Measurements from ENCODE around the gene MUC15. TPM values are rescaled to one million over a fixed set of nuclear protein-coding genes. Genes with fewer than 3 reads are reported as not detected.
A peak's percentile ranks its signal among the peaks of the same experiment; 100 is the strongest.

The MUC15 gene
- total RNA-seq, 1 experiment from 2014 or later = 0.70 TPM

DNA sequence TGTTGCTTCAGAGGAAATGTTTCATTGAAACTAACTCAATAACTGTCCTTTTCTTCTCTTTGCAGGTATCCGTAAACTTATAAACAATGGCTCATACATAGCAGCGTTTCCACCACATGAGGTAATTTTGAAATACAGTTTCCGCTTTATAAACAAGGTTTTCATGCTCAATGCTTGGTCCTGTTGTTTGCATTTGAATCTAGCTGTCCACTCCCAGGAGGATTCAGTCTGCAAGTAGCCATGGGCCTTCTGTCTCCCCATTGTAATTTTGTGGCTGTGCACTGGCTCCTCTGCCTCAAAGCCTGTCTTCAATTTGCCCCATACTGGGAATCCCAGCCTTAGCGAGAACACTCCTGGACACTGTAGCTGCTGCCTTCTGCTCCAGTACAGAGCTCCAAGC is 34.7 kb downstream of the MUC15 start:
- Histone ChIP-seq H3K4me1 (replicated peaks; ENCODE audit: insufficient read depth) (no peaks in the 10 kb centered on the region), H3K9me2 (ENCODE audit: insufficient read depth) (no peaks in the 10 kb centered on the region; the same call in 1 of the 2 replicates), H3K4me2 (no peak overlapping the region), H3K4me3 (no peak overlapping the region), H3K27me3 (ENCODE audit: insufficient read depth, low read depth) (no peaks in the 10 kb centered on the region), H4K20me1 (ENCODE audit: insufficient read depth) (no peaks in the 10 kb centered on the region), H3K79me2 (ENCODE audit: low read depth) (no peaks in the 10 kb centered on the region), H3F3A (ENCODE audit: insufficient read depth, low read depth) (no peaks in the 10 kb centered on the region), H2AFZ (no peak overlapping the region), H3K9me3 (ENCODE audit: insufficient read depth, low read depth) (no peaks in the 10 kb centered on the region), H3K27ac (no peak overlapping the region), H3K36me3 (ENCODE audit: low read depth) (no peaks in the 10 kb centered on the region)
- TF ChIP-seq EZH2 (IDR thresholded peaks at IDR 0.05; ENCODE audit: low read depth) = no peak
- TF ChIP-seq, protein P1, sequence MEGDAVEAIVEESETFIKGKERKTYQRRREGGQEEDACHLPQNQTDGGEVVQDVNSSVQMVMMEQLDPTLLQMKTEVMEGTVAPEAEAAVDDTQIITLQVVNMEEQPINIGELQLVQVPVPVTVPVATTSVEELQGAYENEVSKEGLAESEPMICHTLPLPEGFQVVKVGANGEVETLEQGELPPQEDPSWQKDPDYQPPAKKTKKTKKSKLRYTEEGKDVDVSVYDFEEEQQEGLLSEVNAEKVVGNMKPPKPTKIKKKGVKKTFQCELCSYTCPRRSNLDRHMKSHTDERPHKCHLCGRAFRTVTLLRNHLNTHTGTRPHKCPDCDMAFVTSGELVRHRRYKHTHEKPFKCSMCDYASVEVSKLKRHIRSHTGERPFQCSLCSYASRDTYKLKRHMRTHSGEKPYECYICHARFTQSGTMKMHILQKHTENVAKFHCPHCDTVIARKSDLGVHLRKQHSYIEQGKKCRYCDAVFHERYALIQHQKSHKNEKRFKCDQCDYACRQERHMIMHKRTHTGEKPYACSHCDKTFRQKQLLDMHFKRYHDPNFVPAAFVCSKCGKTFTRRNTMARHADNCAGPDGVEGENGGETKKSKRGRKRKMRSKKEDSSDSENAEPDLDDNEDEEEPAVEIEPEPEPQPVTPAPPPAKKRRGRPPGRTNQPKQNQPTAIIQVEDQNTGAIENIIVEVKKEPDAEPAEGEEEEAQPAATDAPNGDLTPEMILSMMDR (conservative IDR thresholded peaks at IDR 0.05) = no peak
- no TSS peak for BruUV-seq (replicated peaks)
- intact Hi-C loops (cut with micrococcal nuclease; ENCODE audit: unreplicated experiment) = no loop called here
- ChIA-PET CTCF (no interaction called here), POLR2A (ENCODE audit: unreplicated experiment) (no interaction called here)
- no peak for DNase-seq

DNA sequence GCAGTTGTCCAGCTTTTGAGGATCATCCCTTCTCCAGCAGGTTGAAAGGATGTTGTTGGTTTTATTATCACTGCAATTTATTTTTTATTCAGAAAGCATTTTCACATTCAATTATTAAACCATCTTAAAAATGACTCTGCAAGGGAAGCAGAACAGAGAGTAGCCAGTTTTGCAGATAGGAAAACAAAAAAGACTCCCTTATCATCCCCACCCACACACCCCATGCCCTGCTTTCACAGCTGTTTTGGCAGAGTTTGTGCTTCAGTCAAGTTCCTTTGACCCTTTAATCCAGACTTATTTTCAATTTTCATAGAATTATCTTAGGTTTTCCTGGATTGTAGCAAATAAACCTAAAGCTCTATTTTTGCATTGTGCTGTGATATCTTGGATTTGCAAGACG is 44.4 kb downstream of the MUC15 start:
- intact Hi-C loops (cut with micrococcal nuclease; ENCODE audit: unreplicated experiment) = no loop called here
- H2AFZ ChIP-seq = no peak overlapping the region
- ChIA-PET POLR2A (ENCODE audit: unreplicated experiment) (no interaction called here), CTCF (no interaction called here)
- no peaks in the 10 kb centered on the region for H3K36me3 ChIP-seq (ENCODE audit: low read depth)
- H3K9me2 ChIP-seq (ENCODE audit: insufficient read depth) = no peaks in the 10 kb centered on the region
- no peak overlapping the region for H3K4me2 ChIP-seq
- TF ChIP-seq, protein P1 (conservative IDR thresholded peaks at IDR 0.05) = no peak
- TF ChIP-seq EZH2 (IDR thresholded peaks at IDR 0.05; ENCODE audit: low read depth) = no peak
- DNase-seq = no peak
- no peaks in the 10 kb centered on the region for H4K20me1 ChIP-seq (ENCODE audit: insufficient read depth)
- no peaks in the 10 kb centered on the region for H3K4me1 ChIP-seq (replicated peaks; ENCODE audit: insufficient read depth)
- no peak overlapping the region for H3K27ac ChIP-seq
- H3K27me3 ChIP-seq (ENCODE audit: insufficient read depth, low read depth) = no peaks in the 10 kb centered on the region
- H3K4me3 ChIP-seq = no peak overlapping the region
- BruUV-seq (replicated peaks) = no TSS peak
- H3F3A ChIP-seq (ENCODE audit: insufficient read depth, low read depth) = no peaks in the 10 kb centered on the region
- no peaks in the 10 kb centered on the region for H3K9me3 ChIP-seq (ENCODE audit: insufficient read depth, low read depth)
- no peaks in the 10 kb centered on the region for H3K79me2 ChIP-seq (ENCODE audit: low read depth)

DNA sequence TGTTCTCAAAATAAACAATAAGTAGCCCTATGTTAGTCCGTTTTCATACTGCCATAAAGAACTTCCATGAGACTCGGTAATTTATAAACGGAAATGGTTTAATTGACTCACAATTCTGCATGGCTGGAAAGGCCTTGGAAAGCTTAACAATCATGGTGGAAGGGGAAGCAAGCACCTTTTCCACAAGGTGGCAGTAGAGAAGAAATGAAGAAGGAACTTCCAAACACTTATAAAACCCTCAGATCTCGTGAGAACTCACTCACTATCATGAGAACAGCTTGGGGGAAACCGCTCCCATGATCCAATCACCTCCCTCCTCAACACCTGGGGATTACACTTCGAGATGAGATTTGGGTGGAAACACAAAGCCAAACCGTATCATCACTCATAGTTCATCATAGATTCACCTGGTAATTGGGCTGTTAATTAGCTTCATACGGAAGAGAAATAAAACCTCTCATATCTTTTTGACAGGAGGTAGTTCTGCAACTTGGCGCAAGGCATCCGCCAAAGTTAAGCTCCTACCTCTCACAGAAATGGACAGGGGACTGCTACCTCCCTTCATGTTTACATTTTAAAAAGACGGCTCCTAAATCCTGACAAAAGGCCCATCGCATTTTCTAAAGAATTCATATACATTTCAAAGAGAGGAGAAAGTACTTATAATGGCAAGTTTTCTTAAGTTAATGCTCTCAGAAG is 49.0 kb downstream of the MUC15 start:
- no peaks in the 10 kb centered on the region for H3K79me2 ChIP-seq (ENCODE audit: low read depth)
- no TSS peak for BruUV-seq (replicated peaks)
- H3K4me3 ChIP-seq = no peak overlapping the region
- H3K9me2 ChIP-seq (ENCODE audit: insufficient read depth) = no peaks in the 10 kb centered on the region
- H3K27me3 ChIP-seq (ENCODE audit: insufficient read depth, low read depth) = no peaks in the 10 kb centered on the region
- no peaks in the 10 kb centered on the region for H3F3A ChIP-seq (ENCODE audit: insufficient read depth, low read depth)
- H2AFZ ChIP-seq = no peak overlapping the region
- POLR2A ChIA-PET (ENCODE audit: unreplicated experiment) = interaction anchor here (0.7 kb wide), 1 partner anchor 24 kb away, joined by 3 read pairs; no protein-coding TSS in a partner anchor
- no peaks in the 10 kb centered on the region for H4K20me1 ChIP-seq (ENCODE audit: insufficient read depth)
- intact Hi-C loops (cut with micrococcal nuclease; ENCODE audit: unreplicated experiment) = loop anchor here (1.0 kb wide), 1 partner anchor 126 kb away; no protein-coding TSS in a partner anchor
- no peak overlapping the region for H3K4me2 ChIP-seq
- no peaks in the 10 kb centered on the region for H3K36me3 ChIP-seq (ENCODE audit: low read depth)
- H3K27ac ChIP-seq = no peak overlapping the region
- H3K9me3 ChIP-seq (ENCODE audit: insufficient read depth, low read depth) = no peaks in the 10 kb centered on the region
- CTCF ChIA-PET = no interaction called here
- no peak for DNase-seq
- no peak for TF ChIP-seq EZH2 (IDR thresholded peaks at IDR 0.05; ENCODE audit: low read depth)
- TF ChIP-seq, protein P1 (conservative IDR thresholded peaks at IDR 0.05) = peak; percentile 50; the same call in 1 of the 2 replicates
- H3K4me1 ChIP-seq (replicated peaks; ENCODE audit: insufficient read depth) = no peaks in the 10 kb centered on the region

All from PC-9 (cell line).